ENCODE data around the gene PRR22. TPM values are rescaled to one million over a fixed set of nuclear protein-coding genes. Genes with fewer than 3 reads are reported as not detected.
A peak's percentile ranks its signal among the peaks of the same experiment; 100 is the strongest.

PRR22 gene
- total RNA-seq, 2 donors from 2014 or later, result 1.4 to 5.7 TPM

- Histone ChIP-seq H3K9ac (ENCODE audit: low read depth in 2 of 2, low read length in 2 of 2) (peak overlapping the region; percentile 45 to 78), H3K4me3 (peak overlapping the region; percentile 40), H3K36me3 (no peaks in the 10 kb centered on the region), H3K27me3 (no peaks in the 10 kb centered on the region), H3K4me1 (peaks cover 10% of the 10 kb centered on the region), H3K9me3 (no peaks in the 10 kb centered on the region), H3K27ac (peak overlapping the region; percentile 59)
- DNase-seq, result no peak
- TF ChIP-seq CTCF (IDR thresholded peaks at IDR 0.05), result no peak
- intact Hi-C loops (cut with DNase I), result no loop called here
Measured at GRCh38 chr19:5828661-5829566, 44.4 kb upstream of the PRR22 start.

GRCh38 chr19:5827891-5828660, 43.5 kb upstream of the PRR22 start:
- peak overlapping the region; percentile 59 for H3K27ac ChIP-seq
- H3K4me3 ChIP-seq, result peak overlapping the region; percentile 40
- intact Hi-C loops (cut with DNase I), result no loop called here
- H3K9me3 ChIP-seq, result no peaks in the 10 kb centered on the region
- TF ChIP-seq CTCF (IDR thresholded peaks at IDR 0.05), result no peak
- H3K9ac ChIP-seq (ENCODE audit: low read depth in 2 of 2, low read length in 2 of 2), result peak overlapping the region; percentile 45 to 78
- DNase-seq, result peak; percentile 94
- no peaks in the 10 kb centered on the region for H3K36me3 ChIP-seq
- H3K27me3 ChIP-seq, result no peaks in the 10 kb centered on the region
- peaks cover 10% of the 10 kb centered on the region for H3K4me1 ChIP-seq

- TF ChIP-seq CTCF (IDR thresholded peaks at IDR 0.05), result no peak
Measured at GRCh38 chr19:5827342-5827890, 42.9 kb upstream of the PRR22 start.

GRCh38 chr19:5826531-5827341, 42.2 kb upstream of the PRR22 start:
- intact Hi-C loops (cut with DNase I), result no loop called here
- peak overlapping the region in 1 of 2 donors; percentile 71 for H3K9ac ChIP-seq (ENCODE audit: low read depth in 2 of 2, low read length in 2 of 2)
- H3K4me1 ChIP-seq, result peaks cover 10% of the 10 kb centered on the region
- peak; percentile 90 for DNase-seq
- no peaks in the 10 kb centered on the region for H3K36me3 ChIP-seq
- H3K9me3 ChIP-seq, result no peaks in the 10 kb centered on the region
- peak overlapping the region; percentile 3 for H3K27ac ChIP-seq
- no peak overlapping the region for H3K4me3 ChIP-seq
- no peaks in the 10 kb centered on the region for H3K27me3 ChIP-seq
- TF ChIP-seq CTCF (IDR thresholded peaks at IDR 0.05), result no peak

More at GRCh38 chr19:5827342-5827890, 42.9 kb upstream of the PRR22 start:
- no peaks in the 10 kb centered on the region for H3K36me3 ChIP-seq
- no peak overlapping the region for H3K27ac ChIP-seq
- H3K9me3 ChIP-seq, result no peaks in the 10 kb centered on the region
- intact Hi-C loops (cut with DNase I), result no loop called here
- H3K9ac ChIP-seq (ENCODE audit: low read depth in 2 of 2, low read length in 2 of 2), result peak overlapping the region in 1 of 2 donors; percentile 71
- H3K27me3 ChIP-seq, result no peaks in the 10 kb centered on the region
- H3K4me1 ChIP-seq, result peaks cover 10% of the 10 kb centered on the region
- DNase-seq, result no peak
- H3K4me3 ChIP-seq, result no peak overlapping the region

- intact Hi-C loops (cut with DNase I), result no loop called here
- DNase-seq, result no peak
- Histone ChIP-seq H3K9ac (ENCODE audit: low read depth in 2 of 2, low read length in 2 of 2) (no peak overlapping the region), H3K4me3 (no peak overlapping the region), H3K27ac (no peak overlapping the region), H3K9me3 (no peaks in the 10 kb centered on the region), H3K36me3 (no peaks in the 10 kb centered on the region), H3K4me1 (peaks cover 10% of the 10 kb centered on the region), H3K27me3 (no peaks in the 10 kb centered on the region)
- TF ChIP-seq CTCF (IDR thresholded peaks at IDR 0.05), result no peak
Measured at GRCh38 chr19:5825178-5825577, 40.6 kb upstream of the PRR22 start.
